GM12891 (cell line): ENCODE results near the gene STK25.

Experiments used
- PAX5 ChIP-seq: IDR thresholded peaks from 2 replicates; pipeline ENCODE4 v1.6.1; 2011; ENCODE audit warnings: low read length, moderate library complexity, mild to moderate bottlenecking; ENCODE audit not compliant: insufficient read depth, severe bottlenecking
- POLR2A ChIP-seq: IDR thresholded peaks from 2 replicates; pipeline ENCODE4 v1.6.1; 2011; ENCODE audit warnings: low read depth, low read length, control low read depth
- POLR2AphosphoS5 ChIP-seq: IDR thresholded peaks from 2 replicates; pipeline ENCODE4 v1.6.1; 2011; ENCODE audit warnings: low read depth, low read length, control low read depth
- POU2F2 ChIP-seq: IDR thresholded peaks from 2 replicates; pipeline ENCODE4 v1.6.1; 2011; ENCODE audit warnings: low read depth, mild to moderate bottlenecking, control low read depth, low read length, moderate library complexity
- TAF1 ChIP-seq: IDR thresholded peaks from 2 replicates; pipeline ENCODE4 v1.6.1; 2011; ENCODE audit warnings: low read depth, low read length, control low read depth

- TF ChIP-seq TAF1: no peak
- TF ChIP-seq POLR2A: no peak
- TF ChIP-seq POLR2AphosphoS5: no peak
- TF ChIP-seq POU2F2: no peak
- no peak for TF ChIP-seq PAX5
These were observed 7.9 kb downstream of the STK25 start for GRCh38 chr2:241500431-241500975.
